GM12878 (cell line): ENCODE measurements around the gene TDRD7. TPM values are rescaled to one million over a fixed set of nuclear protein-coding genes. Genes with fewer than 3 reads are reported as not detected.

Experiments used
- ASH2L ChIP-seq: fragments of 300-600, 200-600 bp; sonication (generic); IDR thresholded peaks from 2 replicates; pipeline ENCODE4 v1.6.1; 2017; ENCODE audit warnings: low read depth, mild to moderate bottlenecking, borderline replicate concordance
- BHLHE40 ChIP-seq, 2 experiments: fragments of 450-650 bp in 1 of 2; IDR thresholded peaks; 2 replicates each; pipeline ENCODE4 v1.6.1; 2011 to 2017; ENCODE audit warnings: low read depth in 2 of 2, borderline replicate concordance in 1 of 2, improper control_type of control experiment in 1 of 2, low read length in 1 of 2, mild to moderate bottlenecking in 1 of 2
- CTCF ChIP-seq, 3 experiments: IDR thresholded peaks in 2 of 3; conservative IDR thresholded peaks in 1 of 3; 2 replicates each; pipeline ENCODE4 v1.5.1; 2011; ENCODE audit warnings: low read depth in 3 of 3, low read length in 3 of 3, mild to moderate bottlenecking in 3 of 3, control low read depth in 2 of 3, moderate library complexity in 2 of 3, inconsistent platforms in 1 of 3, mixed read lengths in 1 of 3; ENCODE audit not compliant: control insufficient read depth in 2 of 3, insufficient read depth in 1 of 3; ENCODE audit errors: extremely low read depth in 1 of 3
- FOXM1 ChIP-seq: IDR thresholded peaks from 2 replicates; pipeline ENCODE4 v1.6.1; 2012; ENCODE audit warnings: low read depth, mild to moderate bottlenecking, inconsistent platforms, low read length, moderate library complexity
- GATAD2B ChIP-seq: fragments of 450-650 bp; conservative IDR thresholded peaks from 2 replicates; pipeline ENCODE4 v1.6.1; 2017; ENCODE audit warnings: low read depth, mild to moderate bottlenecking, moderate library complexity
- IRF4 ChIP-seq: IDR thresholded peaks from 2 replicates; pipeline ENCODE4 v1.6.1; 2011; ENCODE audit warnings: low read depth, low read length
- JUND ChIP-seq: IDR thresholded peaks from 2 replicates; pipeline ENCODE4 v1.6.1; 2012; ENCODE audit warnings: low read depth, mild to moderate bottlenecking, low read length, improper control_type of control experiment, moderate library complexity
- NKRF ChIP-seq: fragments of 450-650 bp; conservative IDR thresholded peaks from 2 replicates; pipeline ENCODE4 v1.6.1; 2017; ENCODE audit warnings: mild to moderate bottlenecking, moderate library complexity
- PAX5 ChIP-seq: IDR thresholded peaks from 2 replicates; pipeline ENCODE4 v1.6.1; 2011; ENCODE audit warnings: low read depth, low read length, borderline replicate concordance
- SMARCA5 ChIP-seq: fragments of 450-650 bp; IDR thresholded peaks from 2 replicates; pipeline ENCODE4 v1.6.1; 2017; ENCODE audit warnings: mild to moderate bottlenecking
- SMC3 ChIP-seq: IDR thresholded peaks from 2 replicates; pipeline ENCODE4 v1.6.1; 2011; ENCODE audit warnings: low read length, improper control_type of control experiment, borderline replicate concordance
- TARDBP ChIP-seq: IDR thresholded peaks from 2 replicates; pipeline ENCODE4 v1.6.1; 2016; ENCODE audit warnings: borderline replicate concordance
- TCF12 ChIP-seq: IDR thresholded peaks from 2 replicates; pipeline ENCODE4 v1.6.1; 2011; ENCODE audit warnings: low read depth, mild to moderate bottlenecking, low read length
- ZBED1 ChIP-seq: IDR thresholded peaks from 2 replicates; pipeline ENCODE4 v1.6.1; 2016; ENCODE audit warnings: borderline replicate concordance
- ZBTB11 ChIP-seq: fragments of 450-650 bp; formaldehyde crosslinking; IDR thresholded peaks from 2 replicates; pipeline ENCODE4 v1.5.0; 2022; ENCODE audit warnings: mild to moderate bottlenecking, missing genetic modification characterization
- ZNF207 ChIP-seq: fragments of 450-650 bp; IDR thresholded peaks from 2 replicates; pipeline ENCODE4 v1.6.1; 2014; ENCODE audit warnings: antibody characterized with exemption, mild to moderate bottlenecking, borderline replicate concordance
- ZNF592 ChIP-seq: fragments of 450-650 bp; IDR thresholded peaks from 2 replicates; pipeline ENCODE4 v1.6.1; 2017; ENCODE audit warnings: mild to moderate bottlenecking, moderate library complexity
- polyA plus RNA-seq, 11 experiments: library from polyadenylated mRNA; depleted of rRNA in 4 of 11; unstranded in 6 of 11; stranded (reverse) in 5 of 11; fragments of >200 nt; fragmentation: Nextera tagmentation in 4 of 11; fragmentation: Illumina TruSeq in 1 of 11; extraction: Ambion mirVana in 4 of 11; extraction: Trizol in 1 of 11; gene quantifications; 1 replicate in 1 of 11; 2 replicates in 10 of 11; pipeline versions ENCODE4 v1.2.1 to v1.2.3, GENCODE V29; 2011 to 2016; ENCODE audit warnings: inconsistent platforms in 2 of 11, missing spikeins in 2 of 11, low read depth in 1 of 11
- total RNA-seq, 4 experiments: library from RNA; depleted of rRNA in 3 of 4; stranded (reverse); fragments of >200 nt in 3 of 4; fragmentation: Illumina TruSeq in 1 of 4; extraction: Trizol in 1 of 4; gene quantifications; 2 replicates each; pipeline versions ENCODE4 v1.2.1 to v1.2.3, GENCODE V29; 2013 to 2021

The TDRD7 gene
- total and polyA plus RNA-seq, 10 of the 15 experiments (the other 5 are each of a cell fraction or from before 2014, with no cell fraction given) = 5.7 to 26.4 (median 16.2) TPM

- TF ChIP-seq SMC3 (no peak), BHLHE40 (IDR thresholded peaks at IDR 0.05; ENCODE audit: borderline replicate concordance in 1 of 2, low read depth in 2 of 2, low read length in 1 of 2) (no peak), SMARCA5 (0 out of 2 replicates have a peak, but pooled peaks have one; percentile 43), ZBTB11 (CRISPR knock-in tag) (no peak), PAX5 (no peak), ASH2L (no peak), TCF12 (0 out of 2 replicates have a peak, but pooled peaks have one; percentile 34), IRF4 (0 out of 2 replicates have a peak, but pooled peaks have one; percentile 15), ZNF207 (no peak), CTCF (IDR thresholded peaks at IDR 0.05 in 2 of 3, conservative IDR thresholded peaks at IDR 0.05 in 1 of 3; ENCODE audit: control insufficient read depth in 2 of 3, extremely low read depth in 1 of 3, insufficient read depth in 1 of 3, low read depth in 3 of 3, low read length in 3 of 3) (no peak), GATAD2B (no peak), NKRF (no peak), JUND (no peak), TARDBP (no peak), ZNF592 (no peak), FOXM1 (no peak), ZBED1 (no peak)
Measured at GRCh38 chr9:97511655-97512427, 99.9 kb downstream of the TDRD7 start (continued).
